T-helper 2 cell (primary cell): ENCODE results near the gene METTL1.
A peak's percentile ranks its signal among the peaks of the same experiment; 100 is the strongest.

Experiments
- DNase-seq, 5 experiments: peaks; one replicate each; pipeline versions ENCODE4 v3.0.0 to v3.0.0-alpha.2; 2012 to 2022

METTL1 gene

GRCh38 chr12:57735952-57736740 is 35.8 kb downstream of the METTL1 start:
- no peak for DNase-seq

GRCh38 chr12:57735198-57735855 is 36.6 kb downstream of the METTL1 start:
- DNase-seq = no peak

DNA sequence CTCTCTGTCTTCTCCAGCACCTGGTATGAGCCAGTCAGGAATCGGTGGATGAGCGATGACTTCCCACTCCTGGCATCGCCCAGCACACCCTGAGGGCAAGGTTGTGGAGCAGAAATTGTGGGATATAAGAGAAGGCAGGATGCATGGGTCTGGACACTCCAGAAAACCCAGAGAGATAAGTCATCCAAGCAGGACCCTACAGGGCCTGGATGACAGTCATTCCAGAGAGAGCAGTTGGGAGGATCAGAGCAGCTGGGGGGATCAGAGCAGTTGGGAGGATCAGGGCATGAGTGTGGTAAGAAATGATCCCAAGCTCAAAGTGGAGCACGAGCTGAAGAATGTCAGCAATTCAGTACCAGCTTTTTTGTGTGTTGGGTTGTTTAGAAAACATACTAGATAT is 37.3 kb downstream of the METTL1 start:
- DNase-seq = no peak

- no peak for DNase-seq
Observed at GRCh38 chr12:57733928-57734327, 38.0 kb downstream of the METTL1 start.

GRCh38 chr12:57732726-57733593 is 38.9 kb downstream of the METTL1 start:
- no peak for DNase-seq

DNA sequence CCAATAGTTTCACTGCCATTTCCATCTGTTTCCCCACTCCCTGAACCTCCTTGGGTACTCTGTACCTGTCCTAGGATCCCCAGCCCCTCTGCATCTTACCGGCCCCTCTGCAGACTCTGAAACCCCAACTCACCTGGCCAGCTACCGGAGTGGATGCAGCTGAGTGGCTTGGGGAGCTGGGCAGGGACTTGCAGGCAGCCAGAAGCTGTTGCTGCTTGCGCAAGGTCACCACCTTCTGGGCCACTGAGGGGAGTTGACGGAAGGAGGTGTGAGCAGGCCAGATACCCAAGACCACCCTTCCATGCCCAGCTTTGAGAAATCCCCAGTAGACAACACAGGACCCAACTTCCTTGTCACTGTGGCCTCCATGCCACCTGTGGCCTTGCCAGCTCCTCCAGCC is 39.6 kb downstream of the METTL1 start:
- no peak for DNase-seq

DNA sequence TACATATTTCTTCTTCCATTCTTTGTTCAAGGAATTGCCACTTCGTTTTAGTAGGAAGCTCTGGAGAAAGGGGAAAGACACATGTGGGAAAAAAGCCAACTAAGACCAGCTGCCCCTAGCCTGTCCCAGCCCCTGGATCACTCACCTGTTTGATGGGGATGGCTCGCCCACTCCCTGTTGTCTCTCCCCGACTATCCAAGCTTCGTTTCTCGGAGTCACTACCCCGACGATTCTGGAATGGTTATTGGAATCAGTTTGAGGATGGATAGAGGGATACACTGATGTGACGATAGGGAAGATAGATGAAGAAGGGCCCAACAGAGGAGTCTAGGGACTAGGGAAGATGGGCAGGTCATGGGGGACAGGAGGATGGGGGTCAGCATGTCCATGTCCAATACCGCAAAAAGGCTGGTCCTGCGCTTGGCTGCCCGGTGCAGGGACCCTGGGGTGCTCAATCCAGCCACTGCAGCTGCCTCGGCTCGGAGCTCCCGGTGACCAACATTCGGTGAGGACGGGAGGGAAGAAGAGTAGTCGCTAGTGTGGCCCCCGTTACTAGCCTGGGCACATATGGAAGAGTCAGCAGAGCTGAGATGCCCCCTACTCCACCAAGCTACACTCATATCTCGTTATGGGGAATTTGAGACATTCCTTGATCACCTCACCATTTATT is 40.4 kb downstream of the METTL1 start:
- DNase-seq = no peak

DNA sequence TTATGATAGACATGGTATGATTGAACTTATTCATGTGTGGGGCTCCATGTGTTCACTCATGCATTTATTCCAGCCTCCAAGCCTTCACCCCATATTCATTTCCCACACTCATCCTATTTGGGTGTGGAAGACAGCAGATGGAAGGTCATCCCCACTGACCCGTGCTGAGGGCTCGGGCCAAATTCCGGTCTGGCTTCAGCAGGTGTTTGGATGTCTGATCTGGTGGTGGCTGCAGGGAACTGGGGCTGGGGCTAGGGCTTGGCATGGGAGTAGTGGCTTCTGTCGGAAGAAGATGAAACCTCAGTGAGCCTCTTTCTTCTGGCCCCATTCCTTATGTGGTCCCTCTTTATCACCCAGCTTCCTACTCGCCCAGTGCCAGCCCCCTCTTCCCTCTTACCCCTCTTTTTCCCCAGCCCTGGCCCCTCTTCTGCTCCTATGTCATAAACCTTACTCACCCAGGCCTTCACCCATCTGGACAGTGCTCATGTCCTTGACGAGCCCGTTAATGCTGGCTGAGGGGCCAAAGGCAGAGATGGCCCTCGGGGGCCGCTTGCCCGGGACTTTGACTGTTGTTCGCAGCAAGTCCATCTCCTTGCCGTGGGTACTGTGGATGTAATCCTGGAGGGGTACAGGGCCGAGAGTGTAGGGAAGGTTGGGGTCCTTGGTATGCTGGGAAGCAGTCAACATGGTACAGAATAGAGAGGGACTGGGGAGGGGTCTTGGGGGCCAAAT is 41.4 kb downstream of the METTL1 start:
- no peak for DNase-seq

GRCh38 chr12:57729321-57729844 is 42.5 kb downstream of the METTL1 start:
- DNase-seq = no peak

DNA sequence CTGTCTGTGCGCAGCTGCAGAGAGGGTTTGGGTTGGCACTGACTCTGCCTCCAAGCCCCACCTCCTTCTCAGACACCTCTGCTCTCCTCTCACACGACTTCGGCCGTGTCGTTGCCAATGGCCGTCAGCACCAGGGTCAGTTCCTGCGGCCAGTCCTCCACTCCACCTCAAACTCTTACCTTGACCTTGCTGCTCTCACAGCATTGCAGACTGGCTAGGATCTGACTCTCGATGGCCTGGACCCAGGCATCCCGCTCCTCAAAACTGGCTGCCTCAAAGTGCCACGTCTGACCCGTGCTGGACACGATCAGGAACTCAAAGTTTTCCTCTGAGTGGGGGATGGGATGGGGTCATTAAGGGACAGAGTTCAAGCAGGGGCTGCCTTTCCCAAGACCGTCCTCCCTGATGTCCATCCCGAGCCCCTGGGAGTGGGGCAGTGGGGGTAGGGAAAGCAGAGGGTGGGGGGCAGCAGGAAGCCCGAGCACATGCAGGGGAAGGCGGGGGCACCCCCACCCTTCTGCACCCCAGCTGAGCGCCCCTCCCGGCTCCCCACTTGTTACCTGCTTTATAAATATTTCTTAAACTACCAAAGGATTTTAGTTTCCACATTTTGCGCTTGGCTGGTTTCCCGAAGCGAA is 44.0 kb downstream of the METTL1 start:
- no peak for DNase-seq

DNA sequence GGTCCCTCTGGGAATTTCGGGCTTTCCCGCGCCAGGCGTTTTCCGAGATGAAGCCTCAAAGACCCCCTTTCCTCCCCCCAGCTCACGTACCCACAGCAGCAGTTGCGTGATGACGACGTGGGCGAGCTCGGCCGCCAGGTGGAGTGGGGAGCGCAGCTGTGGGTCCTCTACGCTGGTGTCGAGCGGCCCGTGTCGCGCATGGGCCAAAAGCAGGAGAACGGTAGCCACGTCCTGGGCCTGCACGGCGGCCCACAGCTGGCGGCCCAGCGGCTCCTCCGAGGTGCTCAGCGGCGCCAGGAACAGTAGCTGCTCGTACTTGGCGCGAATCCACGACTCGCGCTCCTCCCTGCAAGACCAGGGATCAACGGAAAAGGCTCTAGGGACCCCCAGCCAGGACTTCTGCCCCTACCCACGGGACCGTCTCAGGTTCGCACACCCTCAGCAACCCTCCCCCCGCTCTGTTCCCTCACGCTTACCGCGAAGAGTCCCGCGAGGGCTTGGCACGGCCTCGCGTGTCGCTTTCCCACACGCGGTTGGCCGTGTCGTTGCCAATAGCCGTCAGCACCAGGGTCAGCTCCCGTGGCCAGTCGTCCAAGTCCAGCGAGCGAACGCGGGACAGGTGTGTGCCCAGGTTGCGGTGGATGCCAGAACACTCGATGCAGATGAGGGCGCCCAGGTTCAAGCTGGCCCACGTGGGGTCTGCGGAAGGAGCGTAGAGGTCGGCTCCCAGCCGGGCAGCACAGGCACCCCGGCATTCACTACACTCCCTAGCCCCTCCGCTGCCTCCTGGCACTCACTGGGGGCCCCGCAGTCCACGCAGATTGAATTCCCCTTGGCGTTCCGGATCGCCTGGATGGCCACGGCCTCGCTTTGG is 44.8 kb downstream of the METTL1 start:
- no peak for DNase-seq

- peak in 1 of 5 experiments; percentile 33 for DNase-seq
Observed at GRCh38 chr12:57726151-57726883, 45.6 kb downstream of the METTL1 start.

GRCh38 chr12:57725851-57726150 is 46.1 kb downstream of the METTL1 start:
- no peak for DNase-seq

GRCh38 chr12:57724936-57725740 is 46.8 kb downstream of the METTL1 start:
- no peak for DNase-seq

GRCh38 chr12:57724003-57724935 is 47.6 kb downstream of the METTL1 start:
- no peak for DNase-seq

GRCh38 chr12:57723630-57723962 is 48.3 kb downstream of the METTL1 start:
- DNase-seq = no peak

DNA sequence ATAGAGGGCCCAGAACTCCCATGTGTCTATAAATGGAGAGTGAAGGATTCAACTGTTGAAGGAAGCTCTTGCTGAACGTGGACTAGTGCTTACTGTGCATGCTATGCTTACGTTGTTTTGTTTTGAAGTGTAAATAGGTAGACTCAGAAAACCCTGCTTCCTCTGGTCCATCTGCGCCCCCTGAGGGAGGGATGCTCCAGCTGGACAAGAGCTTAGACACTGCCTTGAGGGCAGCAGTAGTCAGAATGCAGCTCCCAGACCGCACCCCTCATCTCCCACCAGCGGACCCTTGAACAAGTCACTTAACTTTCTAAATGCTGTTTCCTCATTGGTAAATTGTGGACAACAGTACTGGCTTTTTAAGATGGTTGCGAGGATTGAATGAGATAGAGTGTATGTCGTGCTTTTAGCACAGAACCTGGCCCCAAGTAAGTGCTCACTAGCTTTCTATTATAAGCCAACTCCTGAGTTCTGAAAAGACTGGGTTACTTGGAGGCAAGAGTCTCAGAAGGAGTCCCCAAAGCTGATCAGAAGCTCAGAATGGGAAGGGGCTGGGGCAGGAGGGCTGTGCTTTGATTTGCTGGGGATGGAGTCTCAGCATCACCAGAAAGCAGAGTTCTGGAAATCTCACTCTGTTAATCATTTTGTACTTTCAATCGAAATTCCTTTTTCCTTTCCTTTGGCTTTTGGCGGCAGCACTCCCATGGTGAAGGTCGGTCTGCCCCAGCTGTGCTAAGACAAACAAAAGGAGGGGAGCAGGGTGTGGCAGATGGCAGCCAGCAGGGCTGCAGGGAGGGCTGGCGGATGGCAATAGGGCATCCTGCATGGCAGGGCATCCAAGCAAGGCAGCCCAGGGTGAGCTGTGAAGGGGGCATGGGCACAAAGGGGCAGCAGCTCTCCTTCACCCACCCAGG is 48.9 kb downstream of the METTL1 start:
- no peak for DNase-seq
